PC-3 (cell line): ENCODE measurements around the gene RPS16. TPM values are rescaled to one million over a fixed set of nuclear protein-coding genes. Genes with fewer than 3 reads are reported as not detected.

Experiments used
- ATAC-seq: fragments of 200-7000 bp; cut with Tn5 transposase; 2 replicates; pipeline ENCODE4 v1.9.1; 2020; ENCODE audit warnings: mild to moderate bottlenecking, moderate library complexity
- BruUV-seq: library from RNA; stranded (reverse); fragments of 400-500 nt; replicated peaks from 2 replicates; lab custom pipeline; 2021; lab: Mats Ljungman, UMichigan
- CTCF ChIA-PET: fragments of 300-600 bp; sonication (Branson Sonifier 250); formaldehyde crosslinking; loops from one replicate; lab custom pipeline; 2022; ENCODE audit warnings: antibody characterized with exemption; lab: Charles Lee
- POLR2A ChIA-PET: fragments of 300-600 bp; sonication (Branson Sonifier 250); formaldehyde crosslinking; loops from one replicate; lab custom pipeline; 2022; ENCODE audit warnings: antibody characterized with exemption; ENCODE audit not compliant: unreplicated experiment; lab: Charles Lee
- DNase-seq: peaks from one replicate; pipeline ENCODE4 v3.0.0-alpha.2; 2015
- H2AFZ ChIP-seq: fragments of 300-600 bp; sonication (generic); 2 replicates; pipeline ENCODE4 v1.6.0; 2016; ENCODE audit warnings: antibody characterized with exemption, low read length
- H3F3A ChIP-seq: fragments of 300-600 bp; sonication (generic); one replicate; pipeline ENCODE4 v1.6.0; 2017; ENCODE audit warnings: antibody characterized with exemption, low read length, control low read depth, mild to moderate bottlenecking; ENCODE audit not compliant: unreplicated experiment
- H3K27ac ChIP-seq: fragments of 300-600 bp; sonication (generic); 2 replicates; pipeline ENCODE4 v1.5.1; 2016; ENCODE audit warnings: mild to moderate bottlenecking, low read length
- H3K27me3 ChIP-seq: fragments of 300-600 bp; sonication (generic); 2 replicates; pipeline ENCODE4 v1.6.1; 2016; ENCODE audit warnings: low read length, mixed read lengths
- H3K36me3 ChIP-seq: fragments of 300-600 bp; sonication (generic); 2 replicates; pipeline ENCODE4 v1.6.1; 2016; ENCODE audit warnings: low read depth, mixed run types, low read length, mixed read lengths
- H3K4me1 ChIP-seq: fragments of 300-600 bp; sonication (generic); 2 replicates; pipeline ENCODE4 v1.5.1; 2016; ENCODE audit warnings: low read length; ENCODE audit not compliant: insufficient read depth
- H3K4me2 ChIP-seq: fragments of 300-600 bp; sonication (generic); 2 replicates; pipeline ENCODE4 v1.6.0; 2016; ENCODE audit warnings: low read length
- H3K4me3 ChIP-seq: fragments of 300-600 bp; sonication (generic); 2 replicates; pipeline ENCODE4 v1.5.1; 2016; ENCODE audit warnings: mild to moderate bottlenecking, low read length, mixed read lengths
- H3K79me2 ChIP-seq: fragments of 300-600 bp; sonication (generic); 2 replicates; pipeline ENCODE4 v1.6.1; 2017; ENCODE audit warnings: low read length, mixed read lengths
- H3K9ac ChIP-seq: fragments of 300-600 bp; sonication (generic); 2 replicates; pipeline ENCODE4 v1.6.0; 2016; ENCODE audit warnings: mild to moderate bottlenecking, low read length
- H3K9me2 ChIP-seq: fragments of 300-600 bp; sonication (generic); replicated peaks from 2 replicates; pipeline ENCODE4 v1.6.1; 2016; ENCODE audit warnings: mixed run types, low read length, mixed read lengths
- H3K9me3 ChIP-seq: fragments of 300-600 bp; sonication (generic); 2 replicates; pipeline ENCODE4 v1.6.1; 2016; ENCODE audit warnings: low read length, mixed read lengths
- H4K20me1 ChIP-seq: fragments of 300-600 bp; sonication (generic); 2 replicates; pipeline ENCODE4 v1.6.1; 2016; ENCODE audit warnings: low read length, mixed read lengths
- EZH2 ChIP-seq: fragments of 300-600 bp; sonication (generic); IDR thresholded peaks from one replicate; pipeline ENCODE4 v1.6.1; 2017; ENCODE audit warnings: antibody characterized with exemption, mild to moderate bottlenecking, low read length; ENCODE audit not compliant: unreplicated experiment
- EZH2phosphoT487 ChIP-seq: fragments of 300-600 bp; sonication (generic); IDR thresholded peaks from 2 replicates; pipeline ENCODE4 v1.6.1; 2018; ENCODE audit warnings: mild to moderate bottlenecking, antibody characterized with exemption, low read length, borderline replicate concordance
- intact Hi-C: fragments of 100-400 bp; cut with micrococcal nuclease; formaldehyde crosslinking; loops from 2 replicates; pipeline ENCODE4 v1.9.0; 2023
- total RNA-seq: library from RNA; depleted of rRNA; stranded (reverse); fragments of >200 nt; gene quantifications from 2 replicates; pipeline ENCODE4 v1.2.3, GENCODE V29; 2014
- TF ChIP-seq, protein P1 (sequence below): fragments of 300-600 bp; sonication (generic); conservative IDR thresholded peaks from 2 replicates; pipeline ENCODE4 v1.5.1; 2017; ENCODE audit warnings: antibody characterized with exemption, low read depth, mild to moderate bottlenecking, low read length

Gene RPS16
- total RNA-seq, 1 experiment from 2014 or later: 418 TPM

DNA sequence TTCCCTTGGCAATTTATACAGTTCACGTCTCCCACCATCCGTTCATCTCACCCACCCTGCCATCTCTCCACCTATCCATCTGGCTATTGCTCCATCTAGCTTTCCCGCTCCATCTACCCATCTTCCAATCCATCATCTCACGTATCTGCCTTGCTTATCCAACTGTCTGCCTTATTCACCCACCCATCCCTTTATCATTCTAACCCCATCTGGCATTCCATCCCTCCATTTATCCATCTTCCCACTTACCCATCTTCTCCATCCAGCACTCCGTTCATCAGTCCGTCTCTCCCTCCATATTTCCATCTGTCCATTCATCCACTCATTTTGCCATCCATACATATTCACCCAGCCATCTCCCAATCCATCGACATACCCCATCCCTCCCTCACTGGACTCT is 10.0 kb downstream of the RPS16 start:
- Histone ChIP-seq H3K9ac (no peak overlapping the region), H3K27me3 (no peaks in the 10 kb centered on the region), H3K36me3 (no peaks in the 10 kb centered on the region), H3K4me3 (no peak overlapping the region), H2AFZ (no peak overlapping the region), H3K4me2 (no peak overlapping the region), H3K27ac (no peak overlapping the region), H3K4me1 (peaks cover 5% of the 10 kb centered on the region), H4K20me1 (no peaks in the 10 kb centered on the region), H3K79me2 (no peaks in the 10 kb centered on the region), H3F3A (no peaks in the 10 kb centered on the region), H3K9me3 (no peaks in the 10 kb centered on the region), H3K9me2 (no peaks in the 10 kb centered on the region)
- no TSS peak for BruUV-seq
- ChIA-PET POLR2A (no interaction called here), CTCF (no interaction called here)
- TF ChIP-seq, protein P1, sequence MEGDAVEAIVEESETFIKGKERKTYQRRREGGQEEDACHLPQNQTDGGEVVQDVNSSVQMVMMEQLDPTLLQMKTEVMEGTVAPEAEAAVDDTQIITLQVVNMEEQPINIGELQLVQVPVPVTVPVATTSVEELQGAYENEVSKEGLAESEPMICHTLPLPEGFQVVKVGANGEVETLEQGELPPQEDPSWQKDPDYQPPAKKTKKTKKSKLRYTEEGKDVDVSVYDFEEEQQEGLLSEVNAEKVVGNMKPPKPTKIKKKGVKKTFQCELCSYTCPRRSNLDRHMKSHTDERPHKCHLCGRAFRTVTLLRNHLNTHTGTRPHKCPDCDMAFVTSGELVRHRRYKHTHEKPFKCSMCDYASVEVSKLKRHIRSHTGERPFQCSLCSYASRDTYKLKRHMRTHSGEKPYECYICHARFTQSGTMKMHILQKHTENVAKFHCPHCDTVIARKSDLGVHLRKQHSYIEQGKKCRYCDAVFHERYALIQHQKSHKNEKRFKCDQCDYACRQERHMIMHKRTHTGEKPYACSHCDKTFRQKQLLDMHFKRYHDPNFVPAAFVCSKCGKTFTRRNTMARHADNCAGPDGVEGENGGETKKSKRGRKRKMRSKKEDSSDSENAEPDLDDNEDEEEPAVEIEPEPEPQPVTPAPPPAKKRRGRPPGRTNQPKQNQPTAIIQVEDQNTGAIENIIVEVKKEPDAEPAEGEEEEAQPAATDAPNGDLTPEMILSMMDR: no peak
- no peak for TF ChIP-seq EZH2
- intact Hi-C loops: no loop called here
- ATAC-seq (no peak), DNase-seq (no peak)

DNA sequence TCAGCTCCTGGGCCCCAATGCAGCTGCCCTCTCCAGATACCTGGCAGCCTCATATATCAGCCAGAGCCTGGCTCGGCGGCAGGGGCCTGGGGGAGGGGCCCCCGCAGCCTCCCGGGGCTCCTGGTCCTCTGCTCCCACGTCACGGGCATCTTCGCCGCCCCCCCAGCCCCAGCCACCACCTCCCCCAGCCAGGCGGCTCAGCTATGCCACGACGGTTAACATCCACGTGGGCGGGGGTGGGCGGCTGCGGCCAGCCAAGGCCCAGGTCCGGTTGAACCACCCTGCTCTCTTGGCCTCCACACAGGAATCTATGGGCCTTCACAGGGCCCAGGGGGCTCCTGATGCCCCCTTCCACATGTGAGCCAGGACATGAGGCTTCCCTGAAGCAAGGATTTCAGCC is 10.8 kb downstream of the RPS16 start:
- Histone ChIP-seq H3K27ac (no peak overlapping the region), H3K9ac (no peak overlapping the region), H3F3A (no peaks in the 10 kb centered on the region), H4K20me1 (no peaks in the 10 kb centered on the region), H3K27me3 (no peaks in the 10 kb centered on the region), H3K9me3 (no peaks in the 10 kb centered on the region), H3K4me1 (no peaks in the 10 kb centered on the region), H3K79me2 (no peaks in the 10 kb centered on the region), H3K4me2 (no peak overlapping the region), H2AFZ (no peak overlapping the region), H3K36me3 (no peaks in the 10 kb centered on the region), H3K9me2 (no peaks in the 10 kb centered on the region), H3K4me3 (no peak overlapping the region)
- CTCF ChIA-PET: no interaction called here
- POLR2A ChIA-PET: no interaction called here
- intact Hi-C loops: no loop called here
- DNase-seq (no peak), ATAC-seq (no peak)
- no TSS peak for BruUV-seq
- TF ChIP-seq EZH2 (no peak), EZH2phosphoT487 (no peak)
- TF ChIP-seq, protein P1: no peak

DNA sequence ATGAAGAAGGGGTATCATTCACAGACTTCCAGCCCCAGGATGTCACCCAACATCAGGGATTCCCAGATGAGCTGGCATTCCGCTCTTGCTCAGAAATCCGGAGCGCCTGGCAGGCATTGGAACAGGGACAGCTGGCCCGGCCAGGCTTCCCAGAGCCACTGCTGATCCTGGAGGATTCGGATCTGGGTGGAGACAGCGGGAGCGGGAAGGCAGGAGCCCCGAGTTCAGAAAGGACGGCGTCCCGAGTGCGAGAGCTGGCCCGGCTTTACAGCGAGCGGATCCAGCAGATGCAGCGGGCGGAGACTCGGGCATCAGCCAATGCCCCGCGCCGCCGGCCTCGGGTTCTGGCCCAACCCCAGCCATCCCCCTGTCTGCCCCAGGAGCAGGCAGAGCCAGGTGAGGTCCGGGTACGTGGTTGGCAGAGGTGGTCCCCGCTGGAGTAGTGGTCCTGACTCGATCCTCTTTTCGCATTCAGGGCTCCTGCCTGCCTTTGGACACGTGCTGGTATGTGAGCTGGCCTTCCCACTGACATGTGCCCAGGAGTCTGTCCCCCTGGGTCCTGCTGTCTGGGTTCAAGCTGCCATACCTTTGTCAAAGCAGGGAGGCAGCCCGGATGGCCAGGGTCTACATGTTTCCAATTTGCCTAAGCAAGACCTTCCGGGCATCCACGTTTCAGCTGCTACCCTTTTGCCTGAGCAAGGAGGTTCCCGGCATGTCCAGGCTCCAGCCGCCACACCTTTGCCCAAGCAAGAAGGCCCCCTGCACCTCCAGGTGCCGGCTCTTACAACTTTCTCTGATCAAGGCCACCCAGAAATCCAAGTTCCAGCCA is 12.3 kb downstream of the RPS16 start:
- ChIA-PET CTCF (no interaction called here), POLR2A (no interaction called here)
- H3K27me3 ChIP-seq: no peaks in the 10 kb centered on the region
- no TSS peak for BruUV-seq
- no peaks in the 10 kb centered on the region for H3K36me3 ChIP-seq
- H3K9me2 ChIP-seq: no peaks in the 10 kb centered on the region
- H3F3A ChIP-seq: no peaks in the 10 kb centered on the region
- no peaks in the 10 kb centered on the region for H3K9me3 ChIP-seq
- no peak overlapping the region for H3K27ac ChIP-seq
- intact Hi-C loops: no loop called here
- DNase-seq (no peak), ATAC-seq (no peak)
- TF ChIP-seq EZH2: no peak
- TF ChIP-seq, protein P1: no peak
- TF ChIP-seq EZH2phosphoT487: no peak
- H3K4me1 ChIP-seq: no peaks in the 10 kb centered on the region
- H4K20me1 ChIP-seq: no peaks in the 10 kb centered on the region
- no peak overlapping the region for H3K4me3 ChIP-seq
- H3K79me2 ChIP-seq: no peaks in the 10 kb centered on the region
- H2AFZ ChIP-seq: no peak overlapping the region
- H3K4me2 ChIP-seq: no peak overlapping the region
- no peak overlapping the region for H3K9ac ChIP-seq
